Omental fat pad (tissue), 4 donors: Measurements from ENCODE around the gene TREH. TPM values are rescaled to one million over a fixed set of nuclear protein-coding genes. Genes with fewer than 3 reads are reported as not detected.
"Not testable (repeated sequence)": the region's sequence is repeated elsewhere in the genome, so short reads cannot be mapped to it uniquely, and the experiment has no call there.

Source experiments
- ATAC-seq: fragments of 150-250 bp; one replicate; pipeline ENCODE4 v1.9.1; 2016; ENCODE audit warnings: mild to moderate bottlenecking, moderate library complexity; ENCODE audit not compliant: low FRiP score
- DNase-seq: peaks from one replicate; pipeline ENCODE4 v3.0.0-alpha.2; 2019; ENCODE audit warnings: low spot score
- CTCF ChIP-seq, 3 donors: fragments of 450-650 bp; IDR thresholded peaks; one replicate each; pipeline ENCODE4 v1.5.1; 2016 to 2017; ENCODE audit warnings: antibody characterized with exemption in 3 of 3, mild to moderate bottlenecking in 3 of 3, moderate library complexity in 2 of 3
- total RNA-seq, 4 donors: library from RNA; depleted of rRNA; stranded (reverse); fragments of >200 nt; gene quantifications; one replicate each; pipeline ENCODE4 v1.1.0, GENCODE V29; 2016

Gene TREH
- total RNA-seq, 4 donors from 2014 or later, result not detected

GRCh38 chr11:118714816-118715215, 35.4 kb upstream of the TREH start:
- no peak for TF ChIP-seq CTCF (IDR thresholded peaks at IDR 0.05)
- ATAC-seq (no peak), DNase-seq (no peak)

GRCh38 chr11:118714416-118714815, 35.0 kb upstream of the TREH start:
- ATAC-seq, DNase-seq: not testable (repeated sequence)

GRCh38 chr11:118708296-118708695, 28.8 kb upstream of the TREH start:
- ATAC-seq (no peak), DNase-seq (no peak)
- no peak for TF ChIP-seq CTCF (IDR thresholded peaks at IDR 0.05)

- no peak for ATAC-seq
- no peak for TF ChIP-seq CTCF (IDR thresholded peaks at IDR 0.05)
- DNase-seq, result no peak
These were observed 27.0 kb upstream of the TREH start for GRCh38 chr11:118706546-118706825.

GRCh38 chr11:118705791-118706545, 26.5 kb upstream of the TREH start:
- DNase-seq (no peak), ATAC-seq (no peak)
- no peak for TF ChIP-seq CTCF (IDR thresholded peaks at IDR 0.05)

GRCh38 chr11:118705111-118705741, 25.8 kb upstream of the TREH start:
- ATAC-seq, result no peak
- DNase-seq, result no peak
- no peak for TF ChIP-seq CTCF (IDR thresholded peaks at IDR 0.05)

- no peak for ATAC-seq
- no peak for DNase-seq
- TF ChIP-seq CTCF (IDR thresholded peaks at IDR 0.05), result no peak
These were observed 24.2 kb upstream of the TREH start for GRCh38 chr11:118703563-118704106.
